Measurements from ENCODE around the gene SH3BGRL. TPM values are rescaled to one million over a fixed set of nuclear protein-coding genes. Genes with fewer than 3 reads are reported as not detected.

SH3BGRL gene
- total RNA-seq, 1 experiment from 2014 or later, result 54.4 TPM

DNA sequence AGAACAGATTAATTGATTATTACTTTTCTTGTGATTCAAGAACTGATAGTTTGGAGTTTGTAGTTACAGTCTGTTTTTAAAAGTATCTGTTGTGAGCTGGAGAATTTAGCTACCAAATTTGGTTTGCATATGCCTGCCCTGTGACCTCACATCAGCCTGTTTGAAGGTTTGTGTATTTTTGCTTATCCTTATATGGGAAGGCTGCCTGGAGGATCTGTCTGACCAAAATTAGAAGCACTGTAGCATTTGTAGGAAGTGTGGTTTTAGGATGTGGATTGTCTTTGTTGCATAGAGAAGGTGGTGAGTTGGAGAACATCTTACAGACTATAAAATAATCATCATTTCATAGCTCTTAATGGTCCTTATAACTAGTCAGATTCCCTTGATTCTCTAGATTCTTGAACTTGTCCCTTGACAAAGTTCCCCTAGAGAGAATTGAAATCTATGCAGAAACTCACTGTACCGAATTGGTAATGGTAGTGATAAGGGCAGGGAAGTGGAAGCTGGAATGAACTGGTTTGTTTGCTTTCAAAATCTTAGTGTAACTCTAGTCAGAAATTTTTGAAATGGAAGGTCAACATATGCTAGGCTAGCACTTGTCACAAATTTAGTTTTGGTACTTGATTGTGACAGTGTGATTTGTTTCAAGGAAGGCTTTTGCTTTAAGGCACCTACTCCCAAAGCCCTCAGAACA lies 57.3 kb downstream of the SH3BGRL start:
- H3K4me3 ChIP-seq (ENCODE audit: low read depth, low read length, poor library complexity, severe bottlenecking), result no peak overlapping the region
- TF ChIP-seq EZH2 (IDR thresholded peaks at IDR 0.05; ENCODE audit: borderline replicate concordance, low read depth, low read length, poor library complexity, severe bottlenecking), result no peak
- TF ChIP-seq, protein P1, sequence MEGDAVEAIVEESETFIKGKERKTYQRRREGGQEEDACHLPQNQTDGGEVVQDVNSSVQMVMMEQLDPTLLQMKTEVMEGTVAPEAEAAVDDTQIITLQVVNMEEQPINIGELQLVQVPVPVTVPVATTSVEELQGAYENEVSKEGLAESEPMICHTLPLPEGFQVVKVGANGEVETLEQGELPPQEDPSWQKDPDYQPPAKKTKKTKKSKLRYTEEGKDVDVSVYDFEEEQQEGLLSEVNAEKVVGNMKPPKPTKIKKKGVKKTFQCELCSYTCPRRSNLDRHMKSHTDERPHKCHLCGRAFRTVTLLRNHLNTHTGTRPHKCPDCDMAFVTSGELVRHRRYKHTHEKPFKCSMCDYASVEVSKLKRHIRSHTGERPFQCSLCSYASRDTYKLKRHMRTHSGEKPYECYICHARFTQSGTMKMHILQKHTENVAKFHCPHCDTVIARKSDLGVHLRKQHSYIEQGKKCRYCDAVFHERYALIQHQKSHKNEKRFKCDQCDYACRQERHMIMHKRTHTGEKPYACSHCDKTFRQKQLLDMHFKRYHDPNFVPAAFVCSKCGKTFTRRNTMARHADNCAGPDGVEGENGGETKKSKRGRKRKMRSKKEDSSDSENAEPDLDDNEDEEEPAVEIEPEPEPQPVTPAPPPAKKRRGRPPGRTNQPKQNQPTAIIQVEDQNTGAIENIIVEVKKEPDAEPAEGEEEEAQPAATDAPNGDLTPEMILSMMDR (conservative IDR thresholded peaks at IDR 0.05; ENCODE audit: low read depth, low read length), result no peak
- no peak for DNase-seq (ENCODE audit: low spot score)
- no peak overlapping the region for H3K27ac ChIP-seq (ENCODE audit: low read depth, low read length, poor library complexity, severe bottlenecking)
- H3K4me1 ChIP-seq (ENCODE audit: insufficient read depth, low read length, poor library complexity, severe bottlenecking), result peaks cover 5% of the 10 kb centered on the region
- no peaks in the 10 kb centered on the region for H3K36me3 ChIP-seq (ENCODE audit: insufficient read depth, low read length, poor library complexity, severe bottlenecking)
- H3K27me3 ChIP-seq (replicated peaks; ENCODE audit: insufficient read depth, low read depth, low read length, poor library complexity), result no peaks in the 10 kb centered on the region
- CTCF ChIA-PET, result no interaction called here
- no TSS peak for BruUV-seq (replicated peaks)
- no peaks in the 10 kb centered on the region for H3K9me3 ChIP-seq (ENCODE audit: low read depth, low read length, poor library complexity, severe bottlenecking)
- intact Hi-C loops (cut with micrococcal nuclease; ENCODE audit: unreplicated experiment), result no loop called here
- POLR2A ChIA-PET (ENCODE audit: low non-redundant PET), result no interaction called here

DNA sequence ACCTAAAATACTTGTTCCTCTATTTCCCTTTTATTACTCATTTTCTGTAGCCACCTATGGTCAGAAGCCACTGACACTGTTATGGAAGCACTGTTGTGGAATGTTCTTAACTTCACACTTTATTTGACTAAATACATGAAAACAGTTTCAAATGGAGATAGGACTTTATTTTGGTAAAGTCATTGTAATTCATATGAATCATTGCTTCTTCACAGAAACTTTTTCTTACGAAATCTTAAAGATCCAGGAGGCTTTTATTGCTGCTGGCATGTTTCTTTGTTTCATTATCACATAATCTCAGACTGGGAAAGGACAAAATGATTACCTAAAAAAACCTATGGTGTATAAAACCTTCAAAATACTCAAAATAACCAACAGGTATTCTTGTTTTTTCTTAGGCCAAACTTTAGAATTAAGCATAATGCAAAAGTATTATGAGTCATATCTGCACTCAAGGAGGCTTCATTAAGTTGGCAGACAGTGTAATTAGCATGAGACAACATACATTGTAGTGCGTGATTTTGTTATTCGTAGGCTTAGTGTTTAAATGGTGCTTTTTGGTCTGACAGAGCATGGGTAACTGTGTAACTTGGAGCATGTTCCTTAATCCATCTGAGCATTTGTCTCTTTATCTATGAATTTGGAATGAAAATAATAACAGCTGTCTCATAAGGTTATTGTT lies 58.0 kb downstream of the SH3BGRL start:
- no peaks in the 10 kb centered on the region for H3K36me3 ChIP-seq (ENCODE audit: insufficient read depth, low read length, poor library complexity, severe bottlenecking)
- H3K4me3 ChIP-seq (ENCODE audit: low read depth, low read length, poor library complexity, severe bottlenecking), result no peak overlapping the region
- no peak overlapping the region for H3K27ac ChIP-seq (ENCODE audit: low read depth, low read length, poor library complexity, severe bottlenecking)
- no TSS peak for BruUV-seq (replicated peaks)
- DNase-seq (ENCODE audit: low spot score), result peak; percentile 6
- H3K9me3 ChIP-seq (ENCODE audit: low read depth, low read length, poor library complexity, severe bottlenecking), result no peaks in the 10 kb centered on the region
- CTCF ChIA-PET, result no interaction called here
- peaks cover 5% of the 10 kb centered on the region for H3K4me1 ChIP-seq (ENCODE audit: insufficient read depth, low read length, poor library complexity, severe bottlenecking)
- no peaks in the 10 kb centered on the region for H3K27me3 ChIP-seq (replicated peaks; ENCODE audit: insufficient read depth, low read depth, low read length, poor library complexity)
- POLR2A ChIA-PET (ENCODE audit: low non-redundant PET), result no interaction called here
- intact Hi-C loops (cut with micrococcal nuclease; ENCODE audit: unreplicated experiment), result no loop called here
- TF ChIP-seq, protein P1 (conservative IDR thresholded peaks at IDR 0.05; ENCODE audit: low read depth, low read length), result no peak
- TF ChIP-seq EZH2 (IDR thresholded peaks at IDR 0.05; ENCODE audit: borderline replicate concordance, low read depth, low read length, poor library complexity, severe bottlenecking), result no peak

DNA sequence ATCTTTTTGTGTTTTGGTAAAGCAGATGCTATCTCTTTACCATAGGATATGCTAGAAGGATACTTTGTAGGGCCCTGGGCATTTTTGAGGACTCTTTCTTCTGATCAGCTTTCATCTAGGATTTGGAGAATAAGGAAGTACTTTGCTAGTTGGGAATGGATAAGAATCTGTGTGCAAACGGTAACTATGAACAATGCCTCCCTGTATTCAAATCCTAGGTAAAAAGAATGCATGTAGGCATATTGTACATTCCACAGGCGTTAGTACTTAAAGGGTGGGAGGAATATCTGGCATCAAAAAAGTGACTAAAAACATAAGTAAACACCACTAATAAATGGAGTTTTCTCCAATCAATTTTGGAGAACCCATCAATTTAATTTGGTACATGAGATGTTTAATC lies 59.7 kb downstream of the SH3BGRL start:
- intact Hi-C loops (cut with micrococcal nuclease; ENCODE audit: unreplicated experiment), result no loop called here
- no peak for DNase-seq (ENCODE audit: low spot score)
- Histone ChIP-seq H3K27ac (ENCODE audit: low read depth, low read length, poor library complexity, severe bottlenecking) (no peak overlapping the region), H3K9me3 (ENCODE audit: low read depth, low read length, poor library complexity, severe bottlenecking) (no peaks in the 10 kb centered on the region), H3K36me3 (ENCODE audit: insufficient read depth, low read length, poor library complexity, severe bottlenecking) (no peaks in the 10 kb centered on the region), H3K4me3 (ENCODE audit: low read depth, low read length, poor library complexity, severe bottlenecking) (no peak overlapping the region), H3K4me1 (ENCODE audit: insufficient read depth, low read length, poor library complexity, severe bottlenecking) (peaks cover 5% of the 10 kb centered on the region), H3K27me3 (replicated peaks; ENCODE audit: insufficient read depth, low read depth, low read length, poor library complexity) (no peaks in the 10 kb centered on the region)
- ChIA-PET CTCF (no interaction called here), POLR2A (ENCODE audit: low non-redundant PET) (no interaction called here)
- no TSS peak for BruUV-seq (replicated peaks)
- no peak for TF ChIP-seq EZH2 (IDR thresholded peaks at IDR 0.05; ENCODE audit: borderline replicate concordance, low read depth, low read length, poor library complexity, severe bottlenecking)
- TF ChIP-seq, protein P1 (conservative IDR thresholded peaks at IDR 0.05; ENCODE audit: low read depth, low read length), result no peak

All from A673 (cell line).